Stimulated activated CD8-positive, alpha-beta memory T cell treated with anti-CD3 and anti-CD28 coated beads, Interleukin-2, amount 100 ng/mL, for 48 hours (primary cell): ENCODE measurements around the gene TTC17.
"Not testable (repeated sequence)": the region's sequence is repeated elsewhere in the genome, so short reads cannot be mapped to it uniquely, and the experiment has no call there.

Source experiments
- DNase-seq, 2 donors: peaks; one replicate each; pipeline ENCODE4 v3.0.0-alpha.2; 2020; ENCODE audit warnings: low read depth in 2 of 2

The TTC17 gene

DNA sequence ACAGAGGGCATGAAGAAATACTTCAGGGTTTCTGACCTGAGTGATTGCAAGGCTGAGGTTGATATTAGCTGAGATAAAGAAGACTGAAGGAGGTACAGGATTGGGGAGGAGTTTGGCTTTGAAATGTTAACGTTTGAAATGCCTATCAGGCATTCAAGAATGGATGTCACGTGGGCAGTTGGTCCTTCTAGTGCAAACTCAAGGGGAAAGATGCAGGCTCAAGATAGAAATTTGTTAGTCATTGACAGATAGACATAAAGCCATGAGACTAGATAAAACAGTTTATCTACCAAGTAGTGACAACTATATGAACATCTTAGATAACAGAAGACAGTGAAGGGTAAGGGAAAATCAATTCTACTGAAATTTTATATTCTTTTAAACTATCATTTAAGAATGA lies 23.1 kb downstream of the TTC17 start:
- DNase-seq: no peak

GRCh38 chr11:43382614-43383013 lies 23.9 kb downstream of the TTC17 start:
- no peak for DNase-seq

GRCh38 chr11:43384393-43384792 lies 25.7 kb downstream of the TTC17 start:
- no peak for DNase-seq

GRCh38 chr11:43392713-43393112 lies 34.0 kb downstream of the TTC17 start:
- DNase-seq: no peak

DNA sequence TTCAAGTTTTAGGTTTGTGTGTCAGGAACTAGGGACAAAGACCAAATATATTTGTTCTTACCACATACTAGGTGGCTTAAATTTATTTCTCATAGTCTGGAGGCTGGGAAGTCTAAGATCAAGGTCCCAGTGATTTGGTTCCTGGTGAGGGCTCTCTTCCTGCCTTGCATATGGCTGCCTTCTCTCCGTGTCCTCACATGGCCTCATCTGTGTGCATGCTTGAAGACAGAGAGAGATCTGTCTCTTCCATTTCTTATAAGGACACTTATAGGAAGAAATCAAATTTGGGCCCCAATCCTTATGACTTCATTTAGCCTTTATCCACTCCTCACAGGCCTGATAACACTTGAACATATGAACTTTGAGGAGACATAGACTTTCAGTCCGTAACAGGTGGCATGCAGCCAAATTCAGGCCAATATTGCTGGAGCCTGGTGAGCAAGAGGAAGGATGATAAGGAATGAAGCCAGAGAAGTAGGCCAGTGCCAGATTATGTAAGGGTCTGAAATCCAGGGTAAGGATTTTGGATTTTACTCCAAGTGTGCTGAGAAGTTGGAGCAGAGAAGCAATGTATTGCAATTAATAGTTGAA lies 35.1 kb downstream of the TTC17 start:
- DNase-seq: no peak

DNA sequence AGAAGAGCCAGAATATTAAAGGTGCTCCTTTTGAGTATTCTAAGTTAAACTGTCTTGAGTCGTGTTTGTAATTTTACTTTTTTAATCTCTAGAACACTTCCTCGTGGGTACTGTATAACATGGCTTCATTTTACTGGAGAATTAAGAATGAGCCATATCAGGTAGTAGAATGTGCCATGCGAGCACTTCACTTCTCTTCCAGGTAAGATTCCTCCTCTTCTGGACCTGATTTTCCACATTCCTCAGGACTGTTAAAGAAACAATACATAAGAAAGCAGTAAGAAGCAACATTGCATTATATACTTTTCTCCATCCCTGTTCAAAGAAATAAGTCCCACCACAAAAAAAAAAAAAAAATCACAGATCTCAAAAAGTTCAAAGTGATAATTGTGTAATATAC lies 37.9 kb downstream of the TTC17 start:
- no peak for DNase-seq

DNA sequence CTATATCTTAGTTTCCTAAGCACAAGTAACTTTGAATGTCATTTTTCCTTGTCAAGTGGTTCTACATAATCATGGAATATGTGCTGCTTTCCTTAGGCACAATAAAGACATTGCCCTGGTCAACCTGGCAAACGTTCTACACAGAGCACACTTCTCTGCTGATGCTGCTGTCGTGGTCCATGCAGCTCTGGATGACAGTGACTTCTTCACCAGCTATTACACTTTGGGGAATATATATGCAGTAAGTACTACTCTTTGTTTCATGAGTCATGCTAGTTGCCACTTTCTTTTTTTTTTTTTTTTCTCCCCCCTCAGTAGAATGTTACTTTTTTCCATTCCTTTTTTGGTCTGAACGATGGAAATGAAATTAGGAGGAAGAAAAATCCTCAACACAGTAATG lies 38.5 kb downstream of the TTC17 start:
- no peak for DNase-seq

GRCh38 chr11:43399983-43400630 lies 41.4 kb downstream of the TTC17 start:
- no peak for DNase-seq

DNA sequence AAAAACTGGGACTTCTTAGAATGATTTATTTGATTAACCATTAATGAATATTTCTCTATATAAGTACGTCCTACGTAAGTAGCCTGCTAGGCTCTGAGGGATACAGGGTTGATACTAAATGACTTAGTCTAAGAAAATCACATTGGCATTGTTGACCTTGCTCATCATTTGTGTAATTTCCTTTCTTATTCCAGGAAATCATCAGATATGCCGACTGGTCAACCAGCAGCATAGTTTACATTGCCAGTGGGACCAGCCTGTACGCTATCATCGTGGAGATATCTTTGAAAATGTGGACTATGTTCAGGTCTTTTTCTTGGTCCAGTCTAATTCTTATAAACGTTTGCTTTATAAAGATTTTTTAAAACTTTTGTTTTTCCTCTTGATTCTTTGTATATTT lies 42.5 kb downstream of the TTC17 start:
- DNase-seq: no peak

DNA sequence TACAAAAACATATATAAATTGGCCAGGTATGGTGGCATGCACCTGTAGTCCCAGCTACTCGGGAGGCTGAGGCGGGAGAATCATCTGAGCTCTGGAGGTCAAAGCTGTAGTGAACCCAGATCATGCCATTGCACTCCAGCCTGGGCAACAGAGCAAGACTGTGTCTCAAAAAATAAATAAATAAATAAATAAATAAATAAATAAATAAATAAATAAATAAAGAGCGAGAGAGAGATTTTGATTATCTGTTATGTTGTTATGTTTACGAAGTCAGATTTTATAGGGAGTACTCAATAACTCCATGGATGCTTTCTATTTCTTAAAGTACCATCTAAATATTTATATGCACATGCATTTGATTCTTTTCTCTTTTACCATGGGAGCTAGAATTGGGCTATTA lies 43.1 kb downstream of the TTC17 start:
- not testable (repeated sequence) for DNase-seq

GRCh38 chr11:43403357-43404231 lies 44.9 kb downstream of the TTC17 start:
- no peak for DNase-seq

DNA sequence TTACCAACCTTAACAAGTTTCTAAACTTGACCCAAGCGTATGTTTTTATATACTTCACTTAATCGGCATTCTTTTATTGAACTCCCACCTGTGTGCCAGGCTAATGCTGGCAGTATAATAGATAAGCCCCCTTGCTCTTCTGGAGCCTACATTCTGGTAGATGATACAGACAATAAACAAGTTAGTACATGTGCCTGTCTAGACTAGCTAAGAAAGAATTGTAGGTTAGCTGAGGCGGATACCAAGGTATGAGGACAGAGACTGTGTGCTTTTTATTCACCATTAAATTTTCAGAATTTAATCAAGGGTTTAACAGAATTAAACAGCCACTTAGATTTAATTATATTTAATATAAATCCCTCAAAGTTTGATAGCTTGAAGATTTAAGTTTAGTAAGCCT lies 45.7 kb downstream of the TTC17 start:
- no peak for DNase-seq

- DNase-seq: no peak
These were observed 46.2 kb downstream of the TTC17 start for GRCh38 chr11:43404836-43405479.

GRCh38 chr11:43408277-43408676 lies 49.6 kb downstream of the TTC17 start:
- DNase-seq: no peak

- DNase-seq: no peak
These were observed 51.7 kb downstream of the TTC17 start for GRCh38 chr11:43410394-43410793.

DNA sequence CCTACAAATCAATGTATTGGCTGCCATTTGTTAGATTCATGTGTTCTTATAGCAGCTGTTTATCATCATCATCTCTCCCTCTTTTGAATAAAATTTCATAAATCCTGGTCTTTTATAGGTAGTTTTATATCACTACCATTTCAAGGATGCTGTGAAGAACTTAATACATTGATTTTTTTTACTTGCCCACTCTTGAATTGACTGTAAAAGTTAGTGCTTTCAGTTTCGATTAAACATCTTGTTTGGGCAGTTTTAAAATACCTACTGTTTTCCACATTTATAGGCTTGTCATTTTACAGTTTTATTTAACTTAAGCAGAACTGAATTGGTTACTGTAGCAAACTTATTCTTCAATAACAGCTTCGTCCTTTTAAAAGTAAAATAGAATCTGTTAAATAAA lies 59.5 kb downstream of the TTC17 start:
- DNase-seq: no peak

DNA sequence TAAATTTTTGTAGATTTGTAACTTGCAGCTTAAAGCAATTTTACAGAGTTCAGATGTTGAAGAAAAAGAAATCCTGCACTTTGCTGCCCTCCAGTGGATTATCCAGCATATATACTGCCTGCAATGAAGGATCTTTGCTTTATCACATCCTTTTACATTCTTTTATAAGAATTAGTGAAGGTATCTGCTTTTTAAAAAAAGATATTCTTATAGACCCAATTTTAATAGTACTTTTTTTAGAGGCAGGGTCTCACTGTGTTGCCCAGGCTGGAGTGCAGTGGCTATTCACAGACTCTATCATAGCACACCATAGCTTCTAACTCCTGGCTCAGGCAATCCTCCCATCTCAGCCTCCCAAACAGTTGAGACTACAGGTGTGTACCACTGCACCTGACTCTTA lies 60.7 kb downstream of the TTC17 start:
- DNase-seq: no peak

DNA sequence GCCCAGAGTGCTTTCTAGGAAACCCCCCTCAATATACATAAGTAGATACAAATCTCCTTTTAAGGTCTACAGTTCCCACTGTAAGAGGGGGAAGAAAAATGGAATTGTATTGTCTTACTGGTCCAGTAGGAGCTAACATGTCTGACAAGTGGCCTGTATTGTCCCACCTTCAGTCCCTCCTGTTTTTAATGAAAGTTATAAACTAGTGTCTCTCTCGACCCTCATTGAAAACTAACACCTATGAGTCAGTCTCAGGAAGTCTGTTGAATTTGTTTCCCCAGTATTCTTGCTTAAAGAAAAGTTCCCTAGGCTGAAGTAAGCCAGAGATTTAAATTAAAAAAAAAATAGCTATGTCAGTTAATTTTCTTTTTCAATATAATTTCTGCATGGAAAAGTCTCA lies 69.3 kb downstream of the TTC17 start:
- no peak for DNase-seq

GRCh38 chr11:43430916-43431315 lies 72.2 kb downstream of the TTC17 start:
- DNase-seq: not testable (repeated sequence)

- no peak for DNase-seq
These were observed 76.2 kb downstream of the TTC17 start for GRCh38 chr11:43434893-43435292.

DNA sequence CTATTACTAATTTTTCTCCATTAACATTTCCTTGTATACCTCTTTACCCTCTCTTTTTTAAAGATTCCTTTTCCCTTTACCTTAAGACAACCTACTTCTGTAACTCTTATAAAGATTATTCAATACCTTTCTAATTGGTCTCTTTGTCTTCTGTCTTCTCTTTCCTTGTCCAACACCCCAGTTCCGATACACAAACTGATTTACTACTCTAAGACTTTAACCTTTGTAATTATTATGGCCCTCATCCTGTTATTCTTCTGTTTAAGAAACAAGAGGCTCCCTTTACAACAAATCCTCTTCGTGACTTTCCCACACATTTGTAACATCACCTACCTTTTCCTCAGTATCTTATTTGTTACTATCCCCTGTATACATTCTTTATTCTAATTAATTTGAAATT lies 81.8 kb downstream of the TTC17 start:
- DNase-seq: no peak

- no peak for DNase-seq
These were observed 85.1 kb downstream of the TTC17 start for GRCh38 chr11:43443811-43444210.

DNA sequence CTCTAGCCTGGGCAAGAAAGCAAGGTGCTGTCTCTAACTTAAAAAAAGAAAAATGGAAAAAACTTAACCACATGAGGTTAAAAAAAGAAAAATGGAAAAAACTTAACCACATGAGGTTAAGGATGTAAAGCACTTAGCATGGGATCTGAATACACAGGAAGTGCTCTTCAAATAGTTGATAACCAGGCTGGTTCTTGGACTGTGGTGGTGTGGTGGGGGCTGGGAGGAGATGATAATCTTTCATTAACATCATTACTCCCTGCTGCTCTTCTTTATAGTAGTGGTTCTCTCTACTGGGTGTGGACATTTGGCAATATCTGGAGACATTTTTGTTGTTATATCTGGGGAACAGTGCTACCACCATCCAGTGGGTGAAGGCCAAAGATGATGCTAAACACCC lies 88.4 kb downstream of the TTC17 start:
- DNase-seq: no peak
